HL-60 (cell line): Measurements from ENCODE around the gene CLEC4F.

Experiments
- GABPA ChIP-seq: IDR thresholded peaks from 2 replicates; pipeline ENCODE4 v1.6.1; 2012; ENCODE audit warnings: low read depth
- POLR2AphosphoS5 ChIP-seq: IDR thresholded peaks from 2 replicates; pipeline ENCODE4 v1.6.1; 2012; ENCODE audit warnings: low read depth
- REST ChIP-seq: IDR thresholded peaks from 2 replicates; pipeline ENCODE4 v1.6.1; 2012; ENCODE audit warnings: low read depth; ENCODE audit not compliant: insufficient replicate concordance
- SPI1 ChIP-seq: IDR thresholded peaks from 2 replicates; pipeline ENCODE4 v1.6.1; 2012; ENCODE audit warnings: low read depth, mild to moderate bottlenecking, borderline replicate concordance
- TF ChIP-seq, protein P1 (sequence below): IDR thresholded peaks from one replicate; pipeline ENCODE4 v1.5.1; 2011; ENCODE audit warnings: low read length, control low read depth, inconsistent platforms; ENCODE audit not compliant: insufficient read depth

DNA sequence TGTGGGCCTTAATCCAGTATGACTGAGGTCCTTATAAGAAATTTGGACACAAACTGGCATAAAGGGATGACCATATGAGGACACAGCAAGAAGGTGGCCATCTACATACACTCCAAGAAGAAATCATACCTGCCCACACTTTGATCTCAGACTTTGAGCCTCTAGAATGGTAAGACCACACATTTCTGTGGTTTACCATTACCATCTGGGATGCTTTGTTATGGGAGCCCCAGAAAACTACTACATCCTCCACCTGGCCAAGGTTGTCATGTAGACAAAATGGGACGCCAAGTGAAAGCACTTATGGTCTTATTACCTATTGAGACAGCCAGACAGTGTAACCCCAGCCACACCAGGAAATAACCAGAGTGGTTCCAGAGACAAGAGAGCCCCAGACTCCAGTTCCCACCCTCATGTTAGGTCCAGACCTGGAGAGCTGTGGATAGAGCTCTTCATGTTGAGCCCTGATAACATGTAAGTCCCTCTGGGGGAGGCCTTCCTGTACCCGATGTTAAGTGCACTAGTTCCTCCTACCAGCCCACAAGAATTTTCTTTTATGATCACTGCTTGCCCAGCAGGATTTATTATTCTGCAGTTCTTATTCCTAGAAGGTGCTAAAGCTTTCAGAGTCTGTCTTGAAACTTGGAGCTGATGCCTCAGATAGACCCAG is 47.8 kb downstream of the CLEC4F start:
- TF ChIP-seq, protein P1, sequence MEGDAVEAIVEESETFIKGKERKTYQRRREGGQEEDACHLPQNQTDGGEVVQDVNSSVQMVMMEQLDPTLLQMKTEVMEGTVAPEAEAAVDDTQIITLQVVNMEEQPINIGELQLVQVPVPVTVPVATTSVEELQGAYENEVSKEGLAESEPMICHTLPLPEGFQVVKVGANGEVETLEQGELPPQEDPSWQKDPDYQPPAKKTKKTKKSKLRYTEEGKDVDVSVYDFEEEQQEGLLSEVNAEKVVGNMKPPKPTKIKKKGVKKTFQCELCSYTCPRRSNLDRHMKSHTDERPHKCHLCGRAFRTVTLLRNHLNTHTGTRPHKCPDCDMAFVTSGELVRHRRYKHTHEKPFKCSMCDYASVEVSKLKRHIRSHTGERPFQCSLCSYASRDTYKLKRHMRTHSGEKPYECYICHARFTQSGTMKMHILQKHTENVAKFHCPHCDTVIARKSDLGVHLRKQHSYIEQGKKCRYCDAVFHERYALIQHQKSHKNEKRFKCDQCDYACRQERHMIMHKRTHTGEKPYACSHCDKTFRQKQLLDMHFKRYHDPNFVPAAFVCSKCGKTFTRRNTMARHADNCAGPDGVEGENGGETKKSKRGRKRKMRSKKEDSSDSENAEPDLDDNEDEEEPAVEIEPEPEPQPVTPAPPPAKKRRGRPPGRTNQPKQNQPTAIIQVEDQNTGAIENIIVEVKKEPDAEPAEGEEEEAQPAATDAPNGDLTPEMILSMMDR = no peak
- TF ChIP-seq POLR2AphosphoS5 (no peak), REST (no peak), GABPA (no peak), SPI1 (no peak)
